Ectodermal cell (in vitro differentiated cells): ENCODE measurements around the gene KCNMB1. TPM values are rescaled to one million over a fixed set of nuclear protein-coding genes. Genes with fewer than 3 reads are reported as not detected.

Source experiments
- H3K27ac ChIP-seq: 2 replicates; pipeline ENCODE4 v1.7.0; 2013; ENCODE audit warnings: mild to moderate bottlenecking, low read depth, low read length; ENCODE audit not compliant: insufficient read depth, poor library complexity, severe bottlenecking
- H3K27me3 ChIP-seq: 2 replicates; pipeline ENCODE4 v1.7.0; 2013; ENCODE audit warnings: mild to moderate bottlenecking, low read length; ENCODE audit not compliant: insufficient read depth, control insufficient read depth, poor library complexity, severe bottlenecking
- H3K36me3 ChIP-seq: one replicate; pipeline ENCODE4 v1.7.0; 2013; ENCODE audit warnings: low read length; ENCODE audit not compliant: control insufficient read depth, insufficient read depth
- H3K4me1 ChIP-seq: one replicate; pipeline ENCODE4 v1.7.0; 2013; ENCODE audit warnings: low read length; ENCODE audit not compliant: control insufficient read depth, insufficient read depth
- H3K4me3 ChIP-seq: 2 replicates; pipeline ENCODE4 v1.7.0; 2013; ENCODE audit warnings: low read depth, low read length, control low read depth; ENCODE audit not compliant: insufficient read depth
- H3K9me3 ChIP-seq: 2 replicates; pipeline ENCODE4 v1.7.0; 2013; ENCODE audit warnings: mild to moderate bottlenecking, low read length, moderate library complexity; ENCODE audit not compliant: control insufficient read depth
- WGBS, 2 experiments: methylation state at CpG; one replicate each; pipeline ENCODE4 v1.1.7; 2013; ENCODE audit warnings: missing lambda C conversion rate in 2 of 2; 5-methylcytosine and 5-hydroxymethylcytosine counted together
- polyA plus RNA-seq, 4 experiments: library from polyadenylated mRNA; stranded (reverse); fragments of 50-300 nt; gene quantifications; one replicate each; pipeline ENCODE4 v1.2.3, GENCODE V29; 2013

Gene KCNMB1
- polyA plus RNA-seq (2013, experiment 1 of 4) = 0.15 TPM
- 0.05 TPM for polyA plus RNA-seq (2013, experiment 2 of 4)
- 0.11 TPM for polyA plus RNA-seq (2013, experiment 3 of 4)
- 0.12 TPM for polyA plus RNA-seq (2013, experiment 4 of 4)

GRCh38 chr5:170388818-170389549 lies at the start of gene KCNMB1:
TSS of gene KCNMB1 (minus strand) at chr5:170389367. CDS start at chr5:170385447, 3,920 bp downstream.
- no peak within 1 kb of the TSS for H3K4me3 ChIP-seq
- H3K36me3 ChIP-seq = no peaks in the 10 kb centered on the region
- H3K27ac ChIP-seq = no peak within 1 kb of the TSS
- H3K9me3 ChIP-seq = no peaks in the 10 kb centered on the region
- H3K4me1 ChIP-seq = peaks cover 6% of the 10 kb centered on the region
- WGBS, 2 experiments = 72 to 76% methylated on average over 15 of the region's 15 CpGs
- no peaks in the 10 kb centered on the region for H3K27me3 ChIP-seq

GRCh38 chr5:170438581-170438980 lies 49.4 kb upstream of the KCNMB1 start:
- Histone ChIP-seq H3K27ac (no peak overlapping the region), H3K4me1 (peaks cover 35% of the 10 kb centered on the region)
- 95 to 96% methylated on average over 8 of the region's 8 CpGs for WGBS, 2 experiments

GRCh38 chr5:170437621-170438375 lies 48.6 kb upstream of the KCNMB1 start:
- Histone ChIP-seq H3K9me3 (no peaks in the 10 kb centered on the region), H3K27ac (no peak overlapping the region), H3K27me3 (no peaks in the 10 kb centered on the region), H3K4me3 (no peak overlapping the region), H3K4me1 (peaks cover 34% of the 10 kb centered on the region), H3K36me3 (no peaks in the 10 kb centered on the region)
- WGBS, 2 experiments = 90 to 91% methylated on average over 12 of the region's 12 CpGs

More at GRCh38 chr5:170438581-170438980, 49.4 kb upstream of the KCNMB1 start:
- no peak overlapping the region for H3K4me3 ChIP-seq
- H3K36me3 ChIP-seq = no peaks in the 10 kb centered on the region
- no peaks in the 10 kb centered on the region for H3K27me3 ChIP-seq
- no peaks in the 10 kb centered on the region for H3K9me3 ChIP-seq

- H3K4me3 ChIP-seq = no peak overlapping the region
- WGBS, 2 experiments = 88 to 89% methylated on average over 10 of the region's 10 CpGs
- no peaks in the 10 kb centered on the region for H3K9me3 ChIP-seq
- peaks cover 28% of the 10 kb centered on the region for H3K4me1 ChIP-seq
- H3K27me3 ChIP-seq = no peaks in the 10 kb centered on the region
- no peak overlapping the region for H3K27ac ChIP-seq
- H3K36me3 ChIP-seq = no peaks in the 10 kb centered on the region
Measured at GRCh38 chr5:170436335-170436734, 47.2 kb upstream of the KCNMB1 start.

- H3K27ac ChIP-seq = no peak overlapping the region
- H3K27me3 ChIP-seq = no peaks in the 10 kb centered on the region
Measured at GRCh38 chr5:170434966-170435605, 45.9 kb upstream of the KCNMB1 start.

GRCh38 chr5:170432669-170433068 lies 43.5 kb upstream of the KCNMB1 start:
- Histone ChIP-seq H3K27me3 (no peaks in the 10 kb centered on the region), H3K27ac (no peak overlapping the region), H3K4me3 (no peak overlapping the region), H3K9me3 (no peaks in the 10 kb centered on the region), H3K4me1 (peaks cover 6% of the 10 kb centered on the region), H3K36me3 (no peaks in the 10 kb centered on the region)
- WGBS, 2 experiments = 88 to 96% methylated on average over 3 of the region's 3 CpGs

More at GRCh38 chr5:170434966-170435605, 45.9 kb upstream of the KCNMB1 start:
- H3K4me1 ChIP-seq = peaks cover 21% of the 10 kb centered on the region
- WGBS, 2 experiments = 58 to 61% methylated on average over 16 of the region's 16 CpGs
- no peaks in the 10 kb centered on the region for H3K9me3 ChIP-seq
- H3K4me3 ChIP-seq = no peak overlapping the region
- no peaks in the 10 kb centered on the region for H3K36me3 ChIP-seq

GRCh38 chr5:170431571-170431970 lies 42.4 kb upstream of the KCNMB1 start:
- no peaks in the 10 kb centered on the region for H3K27me3 ChIP-seq
- H3K4me3 ChIP-seq = no peak overlapping the region
- H3K9me3 ChIP-seq = no peaks in the 10 kb centered on the region
- H3K4me1 ChIP-seq = peaks cover 6% of the 10 kb centered on the region
- 84 to 90% methylated on average over 4 of the region's 4 CpGs for WGBS, 2 experiments
- no peak overlapping the region for H3K27ac ChIP-seq
- no peaks in the 10 kb centered on the region for H3K36me3 ChIP-seq

GRCh38 chr5:170430866-170431437 lies 41.8 kb upstream of the KCNMB1 start:
- no peaks in the 10 kb centered on the region for H3K9me3 ChIP-seq
- H3K27ac ChIP-seq = no peak overlapping the region
- no peaks in the 10 kb centered on the region for H3K27me3 ChIP-seq
- no peaks in the 10 kb centered on the region for H3K36me3 ChIP-seq
- peaks cover 6% of the 10 kb centered on the region for H3K4me1 ChIP-seq
- WGBS, 2 experiments = 90% methylated on average over 10 of the region's 10 CpGs
- no peak overlapping the region for H3K4me3 ChIP-seq

- no peaks in the 10 kb centered on the region for H3K9me3 ChIP-seq
- peaks cover 2% of the 10 kb centered on the region for H3K4me1 ChIP-seq
- H3K27ac ChIP-seq = no peak overlapping the region
- 90 to 93% methylated on average over 4 of the region's 4 CpGs for WGBS, 2 experiments
- no peak overlapping the region for H3K4me3 ChIP-seq
- H3K27me3 ChIP-seq = no peaks in the 10 kb centered on the region
- H3K36me3 ChIP-seq = no peaks in the 10 kb centered on the region
Measured at GRCh38 chr5:170430256-170430655, 41.1 kb upstream of the KCNMB1 start.
